GM21717 (cell line): ENCODE results near the gene KRTAP6-1.

Experiments
- ATAC-seq: cut with Tn5 transposase; IDR thresholded peaks from one replicate; pipeline ENCODE4 v1.9.1; 2021; ENCODE audit warnings: mild to moderate bottlenecking, moderate library complexity; ENCODE audit not compliant: unreplicated experiment

KRTAP6-1 gene

GRCh38 chr21:30579346-30579745, 34.4 kb downstream of the KRTAP6-1 start:
- no peak for ATAC-seq

DNA sequence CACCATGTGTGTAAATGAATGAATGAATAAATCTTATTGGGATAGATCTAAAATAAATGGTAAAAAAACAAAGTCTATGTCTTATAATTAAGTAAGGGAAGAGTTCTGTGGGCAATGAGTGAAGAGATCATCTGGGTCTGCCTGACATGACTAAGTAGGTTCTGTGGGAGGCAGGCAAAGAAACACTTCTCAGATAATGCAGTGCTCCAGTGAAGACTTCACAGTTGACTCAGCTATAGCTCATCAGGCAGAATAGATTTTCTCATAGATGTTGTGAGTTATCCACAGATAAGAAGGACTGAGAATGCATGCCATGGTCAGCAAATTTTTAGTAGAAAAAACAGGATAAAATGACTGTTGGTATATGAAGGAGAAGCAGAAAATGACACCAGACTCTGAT, 36.0 kb downstream of the KRTAP6-1 start:
- ATAC-seq, result no peak

DNA sequence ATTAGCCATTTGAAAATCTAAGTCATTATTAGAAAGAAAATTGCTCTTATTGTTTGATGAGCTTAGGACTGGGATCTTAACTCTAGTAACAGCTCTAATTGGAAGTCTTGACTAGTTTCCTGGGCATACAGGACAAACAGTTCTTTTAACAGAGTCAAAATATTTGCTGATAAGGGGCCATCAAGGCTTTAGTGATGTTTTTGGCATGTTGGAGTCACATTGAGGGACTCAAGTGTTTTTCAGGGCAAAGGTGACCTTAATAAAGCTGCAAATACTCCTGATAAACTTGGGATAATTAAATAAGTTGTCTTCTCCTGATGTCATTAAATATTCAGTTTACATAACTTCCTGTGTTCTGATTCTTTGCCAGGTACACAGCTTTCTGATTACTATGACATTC, 46.1 kb downstream of the KRTAP6-1 start:
- no peak for ATAC-seq

DNA sequence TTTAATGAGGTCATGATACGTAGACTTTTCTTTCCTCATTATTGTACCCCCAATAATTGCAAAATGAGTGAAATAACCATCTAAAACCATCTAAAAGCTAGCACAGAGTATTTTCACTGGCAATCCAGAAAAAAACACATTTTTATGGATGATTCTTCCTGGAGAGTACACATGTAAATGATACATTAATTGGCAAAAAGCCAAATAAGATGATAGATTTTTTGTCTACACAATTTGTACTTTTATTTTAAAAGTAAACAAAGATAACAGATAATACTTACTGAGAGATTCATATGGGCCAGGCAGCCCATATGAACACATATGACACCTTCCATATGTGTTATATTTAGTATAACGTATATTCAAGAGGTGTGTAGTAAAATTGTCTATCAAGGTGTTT, 50.1 kb downstream of the KRTAP6-1 start:
- ATAC-seq, result no peak
